HG03095 (cell line): Measurements from ENCODE around the gene TEAD1.

Experiments used
- ATAC-seq: cut with Tn5 transposase; IDR thresholded peaks from one replicate; pipeline ENCODE4 v1.9.1; 2021; ENCODE audit warnings: moderate library complexity; ENCODE audit not compliant: unreplicated experiment

TEAD1 gene

GRCh38 chr11:12685229-12685628 lies 11.0 kb downstream of the TEAD1 start:
- no peak for ATAC-seq

- no peak for ATAC-seq
Measured at GRCh38 chr11:12686246-12687060, 12.2 kb downstream of the TEAD1 start.

- ATAC-seq: no peak
Measured at GRCh38 chr11:12687216-12687623, 13.0 kb downstream of the TEAD1 start.

- no peak for ATAC-seq
Measured at GRCh38 chr11:12687740-12688139, 13.5 kb downstream of the TEAD1 start.

- ATAC-seq: no peak
Measured at GRCh38 chr11:12689029-12689755, 15.0 kb downstream of the TEAD1 start.

GRCh38 chr11:12690663-12691062 lies 16.4 kb downstream of the TEAD1 start:
- ATAC-seq: no peak

GRCh38 chr11:12691473-12691872 lies 17.3 kb downstream of the TEAD1 start:
- ATAC-seq: no peak

- no peak for ATAC-seq
Measured at GRCh38 chr11:12692229-12693075, 18.2 kb downstream of the TEAD1 start.

GRCh38 chr11:12693094-12693478 lies 18.9 kb downstream of the TEAD1 start:
- ATAC-seq: no peak

GRCh38 chr11:12693479-12694182 lies 19.4 kb downstream of the TEAD1 start:
- ATAC-seq: no peak

- no peak for ATAC-seq
Measured at GRCh38 chr11:12694183-12694531, 19.9 kb downstream of the TEAD1 start.

GRCh38 chr11:12695221-12695794 lies 21.1 kb downstream of the TEAD1 start:
- ATAC-seq: no peak

- ATAC-seq: no peak
Measured at GRCh38 chr11:12695873-12696272, 21.7 kb downstream of the TEAD1 start.

GRCh38 chr11:12696911-12697581 lies 22.8 kb downstream of the TEAD1 start:
- no peak for ATAC-seq

- no peak for ATAC-seq
Measured at GRCh38 chr11:12698048-12698447, 23.8 kb downstream of the TEAD1 start.

- no peak for ATAC-seq
Measured at GRCh38 chr11:12701811-12702592, 27.8 kb downstream of the TEAD1 start.

GRCh38 chr11:12702999-12703453 lies 28.8 kb downstream of the TEAD1 start:
- no peak for ATAC-seq

- ATAC-seq: no peak
Measured at GRCh38 chr11:12704049-12704448, 29.8 kb downstream of the TEAD1 start.

- no peak for ATAC-seq
Measured at GRCh38 chr11:12705874-12706273, 31.7 kb downstream of the TEAD1 start.
